Suprapubic skin (tissue), 4 donors: ENCODE results near the gene CEP295NL. TPM values are rescaled to one million over a fixed set of nuclear protein-coding genes. Genes with fewer than 3 reads are reported as not detected.

ENCODE experiments used
- DNase-seq, 2 donors: peaks; one replicate each; pipeline ENCODE4 v3.0.0-alpha.2; 2019; ENCODE audit warnings: low spot score in 2 of 2
- H3K27ac ChIP-seq: fragments of 200-600 bp; sonication (generic); one replicate; pipeline ENCODE4 v1.5.1; 2019
- H3K27me3 ChIP-seq: fragments of 200-600 bp; sonication (generic); one replicate; pipeline ENCODE4 v1.5.1; 2019
- H3K36me3 ChIP-seq: fragments of 200-600 bp; sonication (generic); one replicate; pipeline ENCODE4 v1.5.1; 2019
- H3K4me1 ChIP-seq: fragments of 200-600 bp; sonication (generic); one replicate; pipeline ENCODE4 v1.5.1; 2019
- H3K4me3 ChIP-seq: fragments of 200-600 bp; sonication (generic); one replicate; pipeline ENCODE4 v1.5.1; 2019; ENCODE audit warnings: mild to moderate bottlenecking
- H3K9me3 ChIP-seq: fragments of 200-600 bp; sonication (generic); one replicate; pipeline ENCODE4 v1.5.1; 2019
- EP300 ChIP-seq: sonication (generic); formaldehyde crosslinking; IDR thresholded peaks from one replicate; pipeline ENCODE4 v1.6.1; 2017; ENCODE audit warnings: antibody characterized with exemption
- POLR2A ChIP-seq, 2 donors: fragments of 450-650 bp; IDR thresholded peaks; one replicate each; pipeline ENCODE4 v1.6.1; 2017; ENCODE audit warnings: antibody characterized with exemption in 2 of 2, mild to moderate bottlenecking in 2 of 2, moderate library complexity in 2 of 2
- POLR2AphosphoS5 ChIP-seq, 3 donors: sonication (generic); formaldehyde crosslinking; IDR thresholded peaks; one replicate each; pipeline ENCODE4 v1.6.1; 2017; ENCODE audit warnings: antibody characterized with exemption in 3 of 3
- WGBS: methylation state at CpG from one replicate; pipeline ENCODE4 v1.1.5; 2018; 5-methylcytosine and 5-hydroxymethylcytosine counted together
- total RNA-seq, 4 donors: library from RNA; depleted of rRNA; stranded (reverse); fragments of >200 nt; gene quantifications; one replicate each; pipeline ENCODE4 v1.1.0, GENCODE V29; 2016
- TF ChIP-seq, protein P1 (sequence below), 2 donors: fragments of 200-600 bp in 1 of 2; fragments of 450-650 bp in 1 of 2; sonication (generic) in 1 of 2; IDR thresholded peaks; one replicate each; pipeline ENCODE4 v1.5.1; 2016 to 2019; ENCODE audit warnings: antibody characterized with exemption in 2 of 2, mild to moderate bottlenecking in 1 of 2, moderate library complexity in 1 of 2

Gene CEP295NL
- total RNA-seq, 4 donors from 2014 or later: 2.4 to 11.1 (median 3.5) TPM

DNA sequence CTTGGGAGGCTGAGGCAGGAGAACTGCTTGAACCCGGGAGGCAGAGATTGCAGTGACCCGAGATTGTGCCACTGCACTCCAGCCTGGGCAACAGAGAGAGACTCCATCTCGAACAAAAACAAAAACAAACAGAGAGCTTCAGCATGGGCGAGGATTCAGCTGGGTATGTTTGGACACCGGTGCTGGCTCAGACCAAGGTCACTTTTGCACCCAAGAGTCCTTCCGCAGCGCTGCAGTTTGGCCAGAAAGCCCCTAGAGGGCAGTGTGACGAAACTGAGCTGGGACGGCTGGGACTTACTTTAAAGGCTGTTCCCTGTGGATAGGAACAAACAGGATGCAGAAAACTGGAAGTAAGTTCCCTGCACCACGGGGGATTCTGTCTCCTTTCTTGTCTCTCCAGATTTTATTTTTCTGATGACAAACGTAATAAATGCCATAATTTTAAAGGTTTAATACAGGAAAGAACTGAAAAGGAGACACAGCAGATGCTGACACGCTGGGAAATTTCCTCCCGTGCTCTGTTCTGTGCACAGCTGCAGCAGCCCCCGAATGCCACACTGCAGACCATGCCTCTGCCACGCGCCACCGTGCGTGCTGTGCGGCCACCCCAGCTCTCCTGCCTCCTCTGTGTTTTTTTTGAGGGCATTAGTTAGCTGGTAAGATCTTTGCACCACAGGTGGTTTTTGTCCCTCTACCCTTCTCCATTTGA lies 37.2 kb downstream of the CEP295NL start:
- TF ChIP-seq POLR2A (IDR thresholded peaks at IDR 0.05) (no peak), EP300 (no peak), POLR2AphosphoS5 (IDR thresholded peaks at IDR 0.05) (peak in 1 of 3 donors; percentile 21)
- TF ChIP-seq, protein P1, sequence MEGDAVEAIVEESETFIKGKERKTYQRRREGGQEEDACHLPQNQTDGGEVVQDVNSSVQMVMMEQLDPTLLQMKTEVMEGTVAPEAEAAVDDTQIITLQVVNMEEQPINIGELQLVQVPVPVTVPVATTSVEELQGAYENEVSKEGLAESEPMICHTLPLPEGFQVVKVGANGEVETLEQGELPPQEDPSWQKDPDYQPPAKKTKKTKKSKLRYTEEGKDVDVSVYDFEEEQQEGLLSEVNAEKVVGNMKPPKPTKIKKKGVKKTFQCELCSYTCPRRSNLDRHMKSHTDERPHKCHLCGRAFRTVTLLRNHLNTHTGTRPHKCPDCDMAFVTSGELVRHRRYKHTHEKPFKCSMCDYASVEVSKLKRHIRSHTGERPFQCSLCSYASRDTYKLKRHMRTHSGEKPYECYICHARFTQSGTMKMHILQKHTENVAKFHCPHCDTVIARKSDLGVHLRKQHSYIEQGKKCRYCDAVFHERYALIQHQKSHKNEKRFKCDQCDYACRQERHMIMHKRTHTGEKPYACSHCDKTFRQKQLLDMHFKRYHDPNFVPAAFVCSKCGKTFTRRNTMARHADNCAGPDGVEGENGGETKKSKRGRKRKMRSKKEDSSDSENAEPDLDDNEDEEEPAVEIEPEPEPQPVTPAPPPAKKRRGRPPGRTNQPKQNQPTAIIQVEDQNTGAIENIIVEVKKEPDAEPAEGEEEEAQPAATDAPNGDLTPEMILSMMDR (IDR thresholded peaks at IDR 0.05): peak; percentile 79 to 89
- H3K4me3 ChIP-seq: peak overlapping the region; percentile 11
- H3K36me3 ChIP-seq: peaks cover 21% of the 10 kb centered on the region
- H3K4me1 ChIP-seq: peaks cover 41% of the 10 kb centered on the region
- DNase-seq: peak in 1 of 2 donors; percentile 84
- peak overlapping the region; percentile 15 for H3K27ac ChIP-seq
- H3K27me3 ChIP-seq: no peaks in the 10 kb centered on the region
- 25% methylated on average over 19 of the region's 19 CpGs for WGBS
- no peaks in the 10 kb centered on the region for H3K9me3 ChIP-seq

DNA sequence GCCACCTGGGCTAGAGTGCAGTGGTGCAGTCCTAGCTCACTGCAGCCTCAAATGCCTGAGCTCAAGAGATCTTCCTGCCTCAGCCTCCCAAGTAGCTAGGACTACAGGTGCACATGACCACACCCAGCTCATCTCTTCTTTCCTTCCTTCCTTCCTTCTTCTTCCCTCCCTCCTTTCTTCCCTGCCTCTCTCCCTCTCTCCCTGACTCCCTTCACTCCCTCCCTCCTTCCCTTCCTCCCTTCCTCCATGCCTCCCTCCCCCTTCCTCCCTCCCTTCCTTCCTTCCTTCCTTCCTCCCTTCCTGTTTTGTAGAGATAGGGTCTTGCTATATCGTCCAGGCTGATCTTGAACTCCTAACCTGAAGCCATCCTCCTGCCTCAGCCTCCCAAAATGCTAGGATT lies 38.9 kb downstream of the CEP295NL start:
- H3K9me3 ChIP-seq: no peaks in the 10 kb centered on the region
- no peak for TF ChIP-seq POLR2AphosphoS5 (IDR thresholded peaks at IDR 0.05)
- no peak for TF ChIP-seq POLR2A (IDR thresholded peaks at IDR 0.05)
- TF ChIP-seq, protein P1 (IDR thresholded peaks at IDR 0.05): no peak
- TF ChIP-seq EP300: no peak
- no peak overlapping the region for H3K27ac ChIP-seq

DNA sequence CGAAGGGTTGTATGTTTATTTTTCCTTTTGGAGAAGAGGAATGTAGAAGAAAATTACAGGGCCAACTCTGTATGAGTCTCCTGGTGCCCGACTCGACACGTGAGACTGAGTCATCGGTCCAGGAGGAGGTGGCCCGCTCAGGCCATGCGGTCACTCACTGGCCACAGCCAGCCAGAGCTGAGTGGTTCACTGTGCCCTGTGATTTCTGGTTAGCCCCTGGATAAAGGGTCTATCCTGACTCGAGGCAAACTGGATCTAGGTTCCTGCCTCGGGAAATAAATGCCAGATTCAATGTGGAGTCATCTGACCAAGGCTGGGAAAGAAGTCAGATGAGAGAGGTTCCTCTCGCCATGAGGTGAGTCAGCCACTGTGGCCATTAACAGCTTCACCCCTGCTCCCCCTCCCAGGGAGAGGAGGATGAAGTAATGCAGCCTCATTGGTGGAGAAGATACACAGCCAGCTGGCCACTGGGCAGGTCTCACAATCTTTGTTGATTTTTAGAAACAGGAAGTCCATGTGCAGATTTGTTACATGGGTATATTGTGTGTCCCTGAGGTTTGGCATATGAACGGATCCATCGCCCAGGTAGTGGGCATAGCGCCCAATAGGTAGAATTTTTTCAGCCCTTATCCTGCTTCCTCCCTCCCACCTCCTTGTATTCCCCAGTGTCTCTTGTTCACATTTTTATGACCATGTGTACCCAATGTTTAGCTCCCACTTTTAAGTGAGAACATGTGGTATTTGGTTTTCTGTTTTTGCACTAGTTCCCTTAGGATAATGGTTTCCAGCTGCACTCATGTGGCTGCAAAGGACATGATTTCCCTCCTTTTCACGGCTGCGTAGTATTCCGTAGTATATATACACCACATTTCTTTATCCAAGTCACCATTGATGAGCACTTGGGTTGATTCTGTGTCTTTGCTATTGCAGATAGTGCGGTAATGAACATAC lies 40.7 kb downstream of the CEP295NL start:
- H3K27ac ChIP-seq: peak overlapping the region; percentile 84
- no peaks in the 10 kb centered on the region for H3K9me3 ChIP-seq
- H3K36me3 ChIP-seq: peaks cover 8% of the 10 kb centered on the region
- no peak for TF ChIP-seq EP300
- peak; percentile 46 to 71 (median 65) for TF ChIP-seq POLR2AphosphoS5 (IDR thresholded peaks at IDR 0.05)
- no peak overlapping the region for H3K4me3 ChIP-seq
- peak; percentile 92 to 93 for DNase-seq
- no peaks in the 10 kb centered on the region for H3K27me3 ChIP-seq
- peaks cover 36% of the 10 kb centered on the region for H3K4me1 ChIP-seq
- 67% methylated on average over 15 of the region's 17 CpGs for WGBS

More for the DNA sequence above, 38.9 kb downstream of the CEP295NL start:
- Histone ChIP-seq H3K36me3 (peaks cover 10% of the 10 kb centered on the region), H3K4me3 (no peak overlapping the region), H3K4me1 (peaks cover 41% of the 10 kb centered on the region), H3K27me3 (no peaks in the 10 kb centered on the region)
- WGBS: 70% methylated on average over 1 of the region's 1 CpG
- no peak for DNase-seq

DNA sequence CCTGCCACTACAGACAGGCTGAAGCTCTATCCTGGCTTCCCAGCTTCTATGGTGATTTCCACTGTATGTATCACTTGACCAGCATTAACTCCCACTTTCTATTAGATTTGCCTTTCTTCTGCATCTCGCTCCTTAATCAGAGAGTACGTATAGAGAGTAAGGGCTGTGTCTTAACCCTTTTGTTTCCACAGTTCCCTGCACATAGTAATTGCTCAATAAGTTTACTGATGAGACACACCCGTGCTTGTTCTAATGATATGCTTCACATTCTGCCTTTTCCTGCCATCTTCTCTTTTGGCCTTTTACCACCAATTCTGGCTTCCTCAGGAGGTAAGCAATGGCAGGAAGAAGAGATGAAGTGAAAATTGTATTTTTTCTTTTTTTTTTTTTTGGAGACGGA lies 41.8 kb downstream of the CEP295NL start:
- Histone ChIP-seq H3K4me3 (no peak overlapping the region), H3K36me3 (peaks cover 20% of the 10 kb centered on the region), H3K9me3 (no peaks in the 10 kb centered on the region), H3K27ac (peak overlapping the region; percentile 84), H3K27me3 (no peaks in the 10 kb centered on the region), H3K4me1 (peaks cover 28% of the 10 kb centered on the region)
- TF ChIP-seq POLR2A (IDR thresholded peaks at IDR 0.05): no peak
- TF ChIP-seq POLR2AphosphoS5 (IDR thresholded peaks at IDR 0.05): no peak
- no peak for TF ChIP-seq EP300
- TF ChIP-seq, protein P1 (IDR thresholded peaks at IDR 0.05): no peak
- WGBS: 87% methylated on average over 4 of the region's 4 CpGs
- no peak for DNase-seq

DNA sequence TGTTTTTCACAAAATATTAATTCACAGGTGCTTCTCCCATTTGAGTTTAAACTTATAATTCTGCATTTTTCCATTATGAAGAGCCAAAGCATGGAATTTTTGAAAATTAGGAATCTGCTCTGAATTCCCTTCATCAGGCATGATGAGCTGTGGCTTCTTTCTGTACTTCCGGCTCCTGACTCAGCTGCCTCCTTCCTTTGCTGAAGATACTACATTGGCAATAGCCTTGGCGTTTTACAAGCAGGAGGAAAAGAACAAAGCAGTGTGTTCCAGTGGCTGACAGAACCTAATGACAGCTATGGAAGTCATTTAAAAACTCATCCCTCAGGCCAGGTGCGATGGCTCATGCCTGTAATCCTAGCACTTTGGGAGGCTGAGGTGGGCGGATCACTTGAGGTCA lies 44.0 kb downstream of the CEP295NL start:
- Histone ChIP-seq H3K27me3 (no peaks in the 10 kb centered on the region), H3K4me3 (no peak overlapping the region), H3K27ac (no peak overlapping the region), H3K36me3 (peaks cover 40% of the 10 kb centered on the region), H3K9me3 (no peaks in the 10 kb centered on the region), H3K4me1 (peaks cover 15% of the 10 kb centered on the region)
- WGBS: 76% methylated on average over 4 of the region's 4 CpGs
- TF ChIP-seq EP300: no peak
- TF ChIP-seq, protein P1 (IDR thresholded peaks at IDR 0.05): no peak
- DNase-seq: no peak
